GM13977 (cell line): ENCODE data around the gene GBX2.

Source experiments
- DNase-seq: peaks from one replicate; pipeline ENCODE4 v3.0.0; 2012; ENCODE audit warnings: low spot score
- CTCF ChIP-seq: IDR thresholded peaks from 2 replicates; pipeline ENCODE4 v1.5.1; 2012; ENCODE audit warnings: mild to moderate bottlenecking, control low read depth; ENCODE audit not compliant: insufficient read depth; ENCODE audit errors: extremely low read depth, missing control alignments
- in situ Hi-C: fragments of 300-500 bp; cut with MboI; formaldehyde crosslinking; loops from one replicate; pipeline ENCODE4 v1.12.0; 2022; ENCODE audit warnings: low sequenced_read_pairs, low pct_unique_long_range_greater_than_20kb, mixed read lengths, inconsistent platforms; ENCODE audit not compliant: unreplicated experiment

Gene GBX2

GRCh38 chr2:236193026-236193425 lies 24.8 kb upstream of the GBX2 start:
- no peak for DNase-seq
- TF ChIP-seq CTCF, result no peak
- in situ Hi-C loops, result loop anchor here (25.0 kb wide), 1 partner anchor 406 kb away; no protein-coding TSS in a partner anchor

DNA sequence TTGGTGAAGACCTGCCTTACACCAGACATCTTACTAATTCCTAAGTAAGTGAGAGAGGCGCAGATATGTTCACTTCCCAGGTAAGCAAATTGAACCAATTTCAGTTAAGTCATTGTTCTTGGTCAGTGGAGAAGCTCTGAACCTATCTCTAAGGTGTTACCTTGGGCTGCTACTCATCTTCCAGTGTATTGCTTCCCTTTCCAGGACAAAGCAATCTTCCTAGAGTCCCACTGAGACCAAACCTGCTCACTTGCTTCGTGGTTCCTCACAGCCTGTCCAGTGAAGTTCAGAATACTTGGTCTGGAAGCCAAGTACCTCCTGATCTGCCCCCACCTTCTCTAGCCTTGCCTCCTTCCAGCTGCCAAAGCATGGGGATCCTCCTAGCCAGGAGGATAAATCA lies 22.5 kb upstream of the GBX2 start:
- DNase-seq, result no peak
- no peak for TF ChIP-seq CTCF
- in situ Hi-C loops, result loop anchor here (25.0 kb wide), 1 partner anchor 403 kb away; no protein-coding TSS in a partner anchor

- in situ Hi-C loops, result loop anchor here (25.0 kb wide), 1 partner anchor 397 kb away; no protein-coding TSS in a partner anchor
These were observed 16.5 kb upstream of the GBX2 start for GRCh38 chr2:236184701-236185100.

GRCh38 chr2:236180831-236181453 lies 12.8 kb upstream of the GBX2 start:
- TF ChIP-seq CTCF, result peak; percentile 52
- DNase-seq, result peak; percentile 67
- in situ Hi-C loops, result loop anchor here (25.0 kb wide), 1 partner anchor 394 kb away; no protein-coding TSS in a partner anchor

More at GRCh38 chr2:236184701-236185100, 16.5 kb upstream of the GBX2 start:
- no peak for DNase-seq
- TF ChIP-seq CTCF, result no peak

DNA sequence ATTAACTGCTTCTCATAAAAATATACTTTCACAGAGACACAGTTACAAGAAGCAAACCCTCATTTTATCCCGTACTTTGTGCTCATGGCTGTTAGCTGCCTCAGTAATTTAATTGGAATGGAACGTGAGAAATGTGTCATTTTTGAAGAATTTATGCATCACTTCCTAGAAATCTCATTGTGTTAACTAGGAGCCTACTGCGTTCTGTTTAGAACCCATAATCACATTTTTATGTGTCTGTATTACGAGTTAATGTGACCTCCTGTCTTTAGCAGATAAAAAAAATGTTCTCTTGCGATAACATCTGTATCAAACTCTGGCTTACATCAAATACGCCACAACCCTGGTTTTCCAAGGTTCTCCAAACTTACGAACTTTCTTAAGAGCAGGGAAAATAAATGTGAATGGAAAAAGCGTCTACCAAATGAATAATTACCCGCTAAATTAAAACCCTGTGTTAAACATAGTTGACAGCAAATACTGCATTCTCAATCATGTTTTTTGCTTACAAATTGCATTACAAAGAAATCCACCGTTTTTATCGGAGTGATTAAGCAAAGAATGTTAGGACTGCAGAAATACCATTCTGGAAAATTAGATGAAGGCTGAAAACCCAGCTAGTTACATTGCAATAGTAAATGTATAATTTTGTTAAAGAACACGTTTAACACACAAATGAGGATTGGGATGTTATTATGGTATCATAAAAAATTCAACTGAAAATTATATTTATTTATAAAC lies 12.1 kb upstream of the GBX2 start:
- DNase-seq, result peak; percentile 38
- in situ Hi-C loops, result loop anchor here (25.0 kb wide), 1 partner anchor 393 kb away; no protein-coding TSS in a partner anchor
- no peak for TF ChIP-seq CTCF

DNA sequence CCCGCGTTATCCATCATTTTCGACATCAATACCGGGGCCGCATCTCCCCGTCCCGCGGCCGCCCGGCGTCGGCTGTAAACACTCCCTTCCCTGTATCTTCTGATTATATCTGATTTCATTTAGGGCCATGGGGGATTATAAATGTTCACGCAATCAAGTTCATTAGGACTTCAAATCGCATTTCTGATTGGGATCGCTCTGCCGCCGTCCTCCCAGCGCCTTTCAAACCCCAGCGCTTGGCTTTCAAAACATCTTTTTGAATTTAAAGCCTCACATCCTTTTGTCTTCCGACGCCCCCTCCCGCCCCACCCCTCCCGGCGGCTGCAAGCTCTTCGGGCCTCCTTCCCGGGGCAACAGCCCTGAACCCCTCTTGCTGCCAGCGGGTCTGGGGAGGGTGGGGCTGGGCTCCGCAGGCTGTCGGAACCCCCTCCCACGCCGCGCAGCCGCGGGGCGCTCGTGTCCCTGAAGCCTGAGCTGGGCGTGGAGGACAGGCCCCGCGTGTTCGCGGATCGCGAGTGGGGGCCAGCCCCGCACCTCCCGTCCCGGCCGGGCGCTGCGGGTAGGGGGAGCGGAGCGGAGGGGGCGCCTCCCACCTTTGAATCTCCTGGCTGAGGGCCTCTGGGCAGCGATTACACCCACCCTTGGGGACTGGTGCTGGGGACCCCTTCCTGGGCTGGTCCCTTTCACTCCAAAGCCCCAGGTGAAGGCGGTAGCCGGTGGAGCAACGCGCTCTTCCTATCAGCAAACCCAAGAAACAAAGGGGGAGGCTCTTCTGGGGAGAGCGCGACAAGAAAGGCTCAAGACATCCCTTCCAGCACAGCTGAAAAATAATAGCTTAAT lies 11.3 kb upstream of the GBX2 start:
- DNase-seq, result peak; percentile 23
- no peak for TF ChIP-seq CTCF
- in situ Hi-C loops, result loop anchor here (25.0 kb wide), 1 partner anchor 392 kb away; no protein-coding TSS in a partner anchor
